Erythroblast (primary cell): ENCODE data around the gene AMBP.

Source experiments
- GATA1 ChIP-seq: IDR thresholded peaks from 2 replicates; pipeline ENCODE4 v1.6.1; 2011; ENCODE audit warnings: low read depth, mild to moderate bottlenecking, control low read depth, low read length, moderate library complexity
- POLR2A ChIP-seq: IDR thresholded peaks from 2 replicates; pipeline ENCODE4 v1.6.1; 2011; ENCODE audit warnings: mild to moderate bottlenecking, low read length

- TF ChIP-seq POLR2A, result no peak
- TF ChIP-seq GATA1, result no peak
Measured at GRCh38 chr9:114092336-114092735, 14.2 kb upstream of the AMBP start.
